Measurements from ENCODE around the gene FBXO46.

The FBXO46 gene

DNA sequence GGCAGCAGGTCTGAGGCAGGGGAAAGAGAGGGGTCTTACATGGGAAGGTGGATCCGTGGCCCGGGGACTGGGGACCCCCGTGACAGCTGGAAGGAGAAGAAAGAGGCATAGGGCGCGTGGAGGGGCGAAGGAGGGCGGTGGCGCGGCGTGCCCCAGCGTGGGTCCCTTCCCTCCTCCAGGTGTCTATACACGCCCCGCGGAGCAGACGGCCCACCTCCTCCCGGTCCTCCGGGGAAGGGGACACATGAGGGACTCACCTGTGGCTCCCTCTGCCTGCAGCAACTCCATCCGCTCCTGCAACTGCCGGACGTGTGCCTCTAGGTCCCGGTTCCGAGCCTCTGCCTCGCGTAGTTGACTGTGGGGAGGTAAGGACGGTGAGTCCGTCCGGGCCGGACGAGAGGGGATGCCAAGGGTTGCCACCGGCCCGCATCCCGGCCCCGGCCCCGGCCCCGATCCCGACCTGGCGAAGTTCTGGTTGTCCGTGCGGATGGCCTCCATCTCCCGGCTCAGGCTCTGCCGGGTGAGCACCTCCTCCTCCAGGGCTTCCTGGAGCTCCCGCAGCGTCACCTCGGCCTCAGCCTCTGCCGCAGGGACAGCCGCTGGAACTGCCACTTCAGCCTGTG lies 40.7 kb upstream of the FBXO46 start:
- peaks cover 18% of the 10 kb centered on the region for H3K36me3 Mint-ChIP-seq (ENCODE audit: low read depth)
- H3K9me3 Mint-ChIP-seq: no peaks in the 10 kb centered on the region
- H3K27me3 Mint-ChIP-seq (ENCODE audit: low read depth): no peaks in the 10 kb centered on the region
- peak overlapping the region; percentile 33 to 100 (median 53) for H3K4me3 Mint-ChIP-seq
- H3K27ac Mint-ChIP-seq: peak overlapping the region; percentile 49 to 99 (median 97)
- TF ChIP-seq, protein P1, sequence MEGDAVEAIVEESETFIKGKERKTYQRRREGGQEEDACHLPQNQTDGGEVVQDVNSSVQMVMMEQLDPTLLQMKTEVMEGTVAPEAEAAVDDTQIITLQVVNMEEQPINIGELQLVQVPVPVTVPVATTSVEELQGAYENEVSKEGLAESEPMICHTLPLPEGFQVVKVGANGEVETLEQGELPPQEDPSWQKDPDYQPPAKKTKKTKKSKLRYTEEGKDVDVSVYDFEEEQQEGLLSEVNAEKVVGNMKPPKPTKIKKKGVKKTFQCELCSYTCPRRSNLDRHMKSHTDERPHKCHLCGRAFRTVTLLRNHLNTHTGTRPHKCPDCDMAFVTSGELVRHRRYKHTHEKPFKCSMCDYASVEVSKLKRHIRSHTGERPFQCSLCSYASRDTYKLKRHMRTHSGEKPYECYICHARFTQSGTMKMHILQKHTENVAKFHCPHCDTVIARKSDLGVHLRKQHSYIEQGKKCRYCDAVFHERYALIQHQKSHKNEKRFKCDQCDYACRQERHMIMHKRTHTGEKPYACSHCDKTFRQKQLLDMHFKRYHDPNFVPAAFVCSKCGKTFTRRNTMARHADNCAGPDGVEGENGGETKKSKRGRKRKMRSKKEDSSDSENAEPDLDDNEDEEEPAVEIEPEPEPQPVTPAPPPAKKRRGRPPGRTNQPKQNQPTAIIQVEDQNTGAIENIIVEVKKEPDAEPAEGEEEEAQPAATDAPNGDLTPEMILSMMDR (IDR thresholded peaks at IDR 0.05; ENCODE audit: unreplicated experiment in 3 of 3): no peak
- H3K4me1 Mint-ChIP-seq: peaks cover 13% of the 10 kb centered on the region

DNA sequence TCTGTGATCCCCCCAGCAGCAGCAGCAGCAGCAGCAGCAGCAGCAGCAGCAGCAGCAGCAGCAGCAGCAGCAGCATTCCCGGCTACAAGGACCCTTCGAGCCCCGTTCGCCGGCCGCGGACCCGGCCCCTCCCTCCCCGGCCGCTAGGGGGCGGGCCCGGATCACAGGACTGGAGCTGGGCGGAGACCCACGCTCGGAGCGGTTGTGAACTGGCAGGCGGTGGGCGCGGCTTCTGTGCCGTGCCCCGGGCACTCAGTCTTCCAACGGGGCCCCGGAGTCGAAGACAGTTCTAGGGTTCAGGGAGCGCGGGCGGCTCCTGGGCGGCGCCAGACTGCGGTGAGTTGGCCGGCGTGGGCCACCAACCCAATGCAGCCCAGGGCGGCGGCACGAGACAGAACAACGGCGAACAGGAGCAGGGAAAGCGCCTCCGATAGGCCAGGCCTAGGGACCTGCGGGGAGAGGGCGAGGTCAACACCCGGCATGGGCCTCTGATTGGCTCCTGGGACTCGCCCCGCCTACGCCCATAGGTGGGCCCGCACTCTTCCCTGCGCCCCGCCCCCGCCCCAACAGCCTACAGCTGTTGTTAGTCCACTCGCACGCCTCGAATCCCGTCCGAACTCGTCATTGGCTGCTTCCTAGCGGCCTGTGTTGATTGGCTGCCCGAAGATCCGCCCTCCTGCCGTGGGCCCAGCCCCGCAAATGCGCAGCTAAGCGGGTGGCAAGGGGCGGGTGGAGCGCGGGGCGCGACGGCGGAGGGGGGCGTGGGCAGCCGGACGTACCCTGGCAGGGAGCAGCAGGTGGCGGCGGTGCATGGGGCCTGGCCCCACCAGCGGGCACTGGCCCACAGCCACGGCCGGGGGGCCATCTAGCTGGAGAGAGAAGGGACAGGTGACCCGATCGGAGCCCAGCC lies 39.8 kb upstream of the FBXO46 start:
- H3K27ac Mint-ChIP-seq: peak overlapping the region; percentile 97 to 99 (median 99)
- H3K4me3 Mint-ChIP-seq: peak overlapping the region; percentile 95 to 100 (median 98)
- H3K27me3 Mint-ChIP-seq (ENCODE audit: low read depth): no peaks in the 10 kb centered on the region
- H3K4me1 Mint-ChIP-seq: peaks cover 13% of the 10 kb centered on the region
- peaks cover 17% of the 10 kb centered on the region for H3K36me3 Mint-ChIP-seq (ENCODE audit: low read depth)
- TF ChIP-seq, protein P1 (IDR thresholded peaks at IDR 0.05; ENCODE audit: unreplicated experiment in 3 of 3): peak; percentile 90 to 97 (median 97)
- no peaks in the 10 kb centered on the region for H3K9me3 Mint-ChIP-seq

DNA sequence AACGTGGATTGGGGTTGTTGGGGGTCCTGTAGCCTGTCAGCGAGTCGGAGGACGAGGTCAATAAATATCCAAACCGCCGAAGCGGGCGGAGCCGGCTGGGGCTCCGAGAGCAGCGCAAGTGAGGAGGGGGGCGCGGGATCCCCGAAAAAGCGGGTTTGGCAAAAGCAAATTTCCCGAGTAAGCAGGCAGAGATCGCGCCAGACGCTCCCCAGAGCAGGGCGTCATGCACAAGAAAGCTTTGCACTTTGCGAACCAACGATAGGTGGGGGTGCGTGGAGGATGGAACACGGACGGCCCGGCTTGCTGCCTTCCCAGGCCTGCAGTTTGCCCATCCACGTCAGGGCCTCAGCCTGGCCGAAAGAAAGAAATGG lies 39.1 kb upstream of the FBXO46 start:
- peaks cover 18% of the 10 kb centered on the region for H3K4me1 Mint-ChIP-seq
- peak overlapping the region; percentile 97 to 99 (median 99) for H3K27ac Mint-ChIP-seq
- peak overlapping the region; percentile 95 to 100 (median 98) for H3K4me3 Mint-ChIP-seq
- H3K36me3 Mint-ChIP-seq (ENCODE audit: low read depth): peaks cover 15% of the 10 kb centered on the region
- TF ChIP-seq, protein P1 (IDR thresholded peaks at IDR 0.05; ENCODE audit: unreplicated experiment in 3 of 3): no peak
- no peaks in the 10 kb centered on the region for H3K27me3 Mint-ChIP-seq (ENCODE audit: low read depth)
- no peaks in the 10 kb centered on the region for H3K9me3 Mint-ChIP-seq

DNA sequence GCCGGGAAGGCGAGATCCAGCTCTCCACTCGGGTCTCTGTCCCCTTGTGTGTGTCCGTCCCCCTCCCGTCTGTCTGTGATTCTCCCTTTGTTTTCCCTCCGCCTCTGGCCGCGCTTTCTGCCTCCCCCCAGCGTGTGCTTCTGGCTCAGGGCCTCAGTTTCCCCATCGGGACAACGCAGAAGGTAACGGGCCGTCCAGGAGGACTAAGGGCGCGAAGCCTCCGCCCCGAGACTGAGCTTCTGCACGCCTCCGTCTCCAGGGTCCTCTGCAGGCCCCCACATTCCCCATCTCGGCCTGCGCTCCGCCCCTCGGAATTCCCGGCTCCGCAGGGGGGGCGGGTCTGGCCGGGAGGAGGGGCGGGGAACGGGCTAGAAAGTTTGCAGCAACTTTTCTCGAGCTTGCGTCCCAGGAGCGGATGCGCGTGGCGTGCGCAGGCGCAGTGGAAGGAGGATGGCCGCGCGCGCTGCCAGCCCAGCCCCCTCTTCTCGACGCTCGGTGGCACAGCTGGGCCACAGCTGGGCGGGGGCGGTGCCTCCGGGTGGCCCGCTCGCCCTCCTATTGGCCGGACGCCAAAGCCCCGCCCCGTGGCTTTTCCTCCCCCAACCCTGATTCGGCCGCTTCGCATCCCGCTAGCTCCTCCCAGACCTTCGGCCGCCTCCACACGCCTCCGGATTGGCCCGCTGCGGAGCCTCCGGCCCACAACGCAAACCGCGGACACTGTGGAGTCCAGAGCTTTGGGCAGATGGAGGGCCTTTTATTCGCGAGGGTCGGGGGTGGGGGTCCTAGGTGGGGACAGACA lies 38.5 kb upstream of the FBXO46 start, which contains the start of gene SIX5:
Gene SIX5 (minus strand): TSS at position 269 of the 799 bp plus-strand sequence. CDS start 408 bp downstream, outside the sequence.
- H3K4me1 Mint-ChIP-seq: peaks cover 23% of the 10 kb centered on the region
- peaks cover 11% of the 10 kb centered on the region for H3K36me3 Mint-ChIP-seq (ENCODE audit: low read depth)
- H3K27ac Mint-ChIP-seq: peak within 1 kb of the TSS; percentile 97 to 99 (median 99)
- TF ChIP-seq, protein P1 (IDR thresholded peaks at IDR 0.05; ENCODE audit: unreplicated experiment in 3 of 3): no peak
- H3K9me3 Mint-ChIP-seq: no peaks in the 10 kb centered on the region
- no peaks in the 10 kb centered on the region for H3K27me3 Mint-ChIP-seq (ENCODE audit: low read depth)
- H3K4me3 Mint-ChIP-seq: peak within 1 kb of the TSS; percentile 98 to 100 (median 98)

DNA sequence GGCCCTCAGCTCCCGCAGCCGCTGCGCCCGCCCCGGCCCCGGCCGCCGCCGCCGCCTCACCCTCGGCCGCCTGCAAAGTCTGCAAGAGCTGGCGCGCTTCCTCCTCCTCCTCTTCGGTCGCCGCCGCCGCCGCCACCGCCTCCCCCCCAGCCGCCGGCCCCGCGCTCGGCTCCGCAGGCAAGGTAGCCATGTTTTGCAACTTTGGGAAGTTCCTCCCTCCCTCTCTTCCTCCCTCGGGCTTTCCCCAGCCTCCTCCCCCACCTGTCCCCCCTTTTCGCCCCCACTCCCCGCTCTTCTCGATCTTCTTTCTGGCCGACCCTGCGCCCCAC lies 37.9 kb upstream of the FBXO46 start:
- peak overlapping the region; percentile 97 to 99 (median 99) for H3K27ac Mint-ChIP-seq
- H3K27me3 Mint-ChIP-seq (ENCODE audit: low read depth): no peaks in the 10 kb centered on the region
- peaks cover 23% of the 10 kb centered on the region for H3K4me1 Mint-ChIP-seq
- no peaks in the 10 kb centered on the region for H3K9me3 Mint-ChIP-seq
- H3K36me3 Mint-ChIP-seq (ENCODE audit: low read depth): peaks cover 11% of the 10 kb centered on the region
- TF ChIP-seq, protein P1 (IDR thresholded peaks at IDR 0.05; ENCODE audit: unreplicated experiment in 3 of 3): no peak
- H3K4me3 Mint-ChIP-seq: peak overlapping the region; percentile 95 to 100 (median 98)
